ENCODE data around the gene SNTB2. TPM values are rescaled to one million over a fixed set of nuclear protein-coding genes. Genes with fewer than 3 reads are reported as not detected.
A peak's percentile ranks its signal among the peaks of the same experiment; 100 is the strongest.

SNTB2 gene
- total and polyA plus RNA-seq, 9 of the 15 experiments (the other 6 are each of a cell fraction or from before 2014, with no cell fraction given): 1.2 to 13.7 (median 5.7) TPM

GRCh38 chr16:69201291-69201690 is 14.3 kb downstream of the SNTB2 start:
- Histone ChIP-seq H3K27me3 (ENCODE audit: control insufficient read depth in 2 of 2, insufficient read depth in 2 of 2, low read length in 2 of 2) (no peaks in the 10 kb centered on the region), H3K36me3 (ENCODE audit: control insufficient read depth, insufficient read depth, low read length) (no peaks in the 10 kb centered on the region), H3K27ac (ENCODE audit: extremely low read depth, low read depth, low read length) (no peak overlapping the region), H3K4me2 (ENCODE audit: insufficient read depth, low read length) (no peak overlapping the region), H3K9ac (ENCODE audit: insufficient read depth in 1 of 2, low read depth in 2 of 2, low read length in 2 of 2) (no peak overlapping the region), H4K20me1 (replicated peaks; ENCODE audit: control insufficient read depth, insufficient read depth, low read length) (no peaks in the 10 kb centered on the region), H3K9me1 (ENCODE audit: control insufficient read depth, insufficient read depth, low read length) (no peaks in the 10 kb centered on the region), H2AFZ (ENCODE audit: low read depth, low read length) (no peak overlapping the region), H3K9me3 (replicated peaks; ENCODE audit: control insufficient read depth, insufficient read depth, low read depth, low read length) (no peaks in the 10 kb centered on the region), H3K79me2 (ENCODE audit: control insufficient read depth, insufficient read depth, low read length) (no peaks in the 10 kb centered on the region; the same call in 2 of the 3 replicates), H3K4me3 (no peak overlapping the region), H3K4me1 (replicated peaks in 1 of 2; ENCODE audit: control insufficient read depth in 2 of 2, insufficient read depth in 2 of 2, low read length in 2 of 2) (no peaks in the 10 kb centered on the region; a peak in 1 of 5 replicates)
- 73% methylated on average over 2 of the region's 2 CpGs for WGBS (ENCODE audit: insufficient coverage, low coverage, missing lambda C conversion rate)
- no peak for FAIRE-seq
- no peak for ATAC-seq
- TF ChIP-seq TBL1XR1 (IDR thresholded peaks at IDR 0.05; ENCODE audit: low read length in 2 of 2) (no peak), ZNF316 (IDR thresholded peaks at IDR 0.05) (peak; percentile 74), MAFF (IDR thresholded peaks at IDR 0.05; ENCODE audit: low read length) (peak; percentile 32; the same call in 1 of the 2 replicates), SMARCB1 (IDR thresholded peaks at IDR 0.05; ENCODE audit: insufficient read length, low read depth) (no peak), ZNF507 (tag; conservative IDR thresholded peaks at IDR 0.05) (no peak), ZNF263 (CRISPR knock-in tag; IDR thresholded peaks at IDR 0.05; ENCODE audit: borderline replicate concordance) (no peak), C11orf30 (IDR thresholded peaks at IDR 0.05; ENCODE audit: low read depth) (peak; percentile 57; the same call in 1 of the 2 replicates), FOXM1 (IDR thresholded peaks at IDR 0.05; ENCODE audit: low read depth) (no peak), FOXM1 (CRISPR knock-in tag; IDR thresholded peaks at IDR 0.05; ENCODE audit: low read depth) (no peak)
- TF ChIP-seq, protein P1, sequence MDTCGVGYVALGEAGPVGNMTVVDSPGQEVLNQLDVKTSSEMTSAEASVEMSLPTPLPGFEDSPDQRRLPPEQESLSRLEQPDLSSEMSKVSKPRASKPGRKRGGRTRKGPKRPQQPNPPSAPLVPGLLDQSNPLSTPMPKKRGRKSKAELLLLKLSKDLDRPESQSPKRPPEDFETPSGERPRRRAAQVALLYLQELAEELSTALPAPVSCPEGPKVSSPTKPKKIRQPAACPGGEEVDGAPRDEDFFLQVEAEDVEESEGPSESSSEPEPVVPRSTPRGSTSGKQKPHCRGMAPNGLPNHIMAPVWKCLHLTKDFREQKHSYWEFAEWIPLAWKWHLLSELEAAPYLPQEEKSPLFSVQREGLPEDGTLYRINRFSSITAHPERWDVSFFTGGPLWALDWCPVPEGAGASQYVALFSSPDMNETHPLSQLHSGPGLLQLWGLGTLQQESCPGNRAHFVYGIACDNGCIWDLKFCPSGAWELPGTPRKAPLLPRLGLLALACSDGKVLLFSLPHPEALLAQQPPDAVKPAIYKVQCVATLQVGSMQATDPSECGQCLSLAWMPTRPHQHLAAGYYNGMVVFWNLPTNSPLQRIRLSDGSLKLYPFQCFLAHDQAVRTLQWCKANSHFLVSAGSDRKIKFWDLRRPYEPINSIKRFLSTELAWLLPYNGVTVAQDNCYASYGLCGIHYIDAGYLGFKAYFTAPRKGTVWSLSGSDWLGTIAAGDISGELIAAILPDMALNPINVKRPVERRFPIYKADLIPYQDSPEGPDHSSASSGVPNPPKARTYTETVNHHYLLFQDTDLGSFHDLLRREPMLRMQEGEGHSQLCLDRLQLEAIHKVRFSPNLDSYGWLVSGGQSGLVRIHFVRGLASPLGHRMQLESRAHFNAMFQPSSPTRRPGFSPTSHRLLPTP (IDR thresholded peaks at IDR 0.05; ENCODE audit: borderline replicate concordance, extremely low read depth, insufficient read length): no peak
- TF ChIP-seq, protein P2, sequence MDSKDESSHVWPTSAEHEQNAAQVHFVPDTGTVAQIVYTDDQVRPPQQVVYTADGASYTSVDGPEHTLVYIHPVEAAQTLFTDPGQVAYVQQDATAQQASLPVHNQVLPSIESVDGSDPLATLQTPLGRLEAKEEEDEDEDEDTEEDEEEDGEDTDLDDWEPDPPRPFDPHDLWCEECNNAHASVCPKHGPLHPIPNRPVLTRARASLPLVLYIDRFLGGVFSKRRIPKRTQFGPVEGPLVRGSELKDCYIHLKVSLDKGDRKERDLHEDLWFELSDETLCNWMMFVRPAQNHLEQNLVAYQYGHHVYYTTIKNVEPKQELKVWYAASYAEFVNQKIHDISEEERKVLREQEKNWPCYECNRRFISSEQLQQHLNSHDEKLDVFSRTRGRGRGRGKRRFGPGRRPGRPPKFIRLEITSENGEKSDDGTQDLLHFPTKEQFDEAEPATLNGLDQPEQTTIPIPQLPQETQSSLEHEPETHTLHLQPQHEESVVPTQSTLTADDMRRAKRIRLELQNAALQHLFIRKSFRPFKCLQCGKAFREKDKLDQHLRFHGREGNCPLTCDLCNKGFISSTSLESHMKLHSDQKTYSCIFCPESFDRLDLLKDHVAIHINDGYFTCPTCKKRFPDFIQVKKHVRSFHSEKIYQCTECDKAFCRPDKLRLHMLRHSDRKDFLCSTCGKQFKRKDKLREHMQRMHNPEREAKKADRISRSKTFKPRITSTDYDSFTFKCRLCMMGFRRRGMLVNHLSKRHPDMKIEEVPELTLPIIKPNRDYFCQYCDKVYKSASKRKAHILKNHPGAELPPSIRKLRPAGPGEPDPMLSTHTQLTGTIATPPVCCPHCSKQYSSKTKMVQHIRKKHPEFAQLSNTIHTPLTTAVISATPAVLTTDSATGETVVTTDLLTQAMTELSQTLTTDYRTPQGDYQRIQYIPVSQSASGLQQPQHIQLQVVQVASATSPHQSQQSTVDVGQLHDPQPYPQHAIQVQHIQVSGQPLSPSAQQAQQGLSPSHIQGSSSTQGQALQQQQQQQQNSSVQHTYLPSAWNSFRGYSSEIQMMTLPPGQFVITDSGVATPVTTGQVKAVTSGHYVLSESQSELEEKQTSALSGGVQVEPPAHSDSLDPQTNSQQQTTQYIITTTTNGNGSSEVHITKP (IDR thresholded peaks at IDR 0.05; ENCODE audit: partially characterized antibody): no peak
- DNase-seq (ENCODE audit: extremely low read depth in 1 of 4, low spot score in 3 of 4): no peak
- in situ Hi-C loops (cut with MboI) (no loop called here), intact Hi-C loops (cut with micrococcal nuclease) (no loop called here)
- CTCF ChIA-PET (ENCODE audit: low intra/inter-chr PET ratio): no interaction called here
- no TSS peak for BruUV-seq (replicated peaks)
- POLR2A ChIA-PET: no interaction called here

Measured in K562 (cell line).